ENCODE data around the gene STEAP1. TPM values are rescaled to one million over a fixed set of nuclear protein-coding genes. Genes with fewer than 3 reads are reported as not detected.
A peak's percentile ranks its signal among the peaks of the same experiment; 100 is the strongest.
"Not testable (repeated sequence)": the region's sequence is repeated elsewhere in the genome, so short reads cannot be mapped to it uniquely, and the experiment has no call there.

Gene STEAP1
- total RNA-seq, 1 experiment from 2014 or later: 21.2 TPM

- Histone ChIP-seq H3K9me3 (ENCODE audit: low read length) (no peaks in the 10 kb centered on the region), H3F3A (ENCODE audit: low read length, unreplicated experiment) (no peaks in the 10 kb centered on the region), H3K4me1 (ENCODE audit: insufficient read depth, low read length) (peaks cover 34% of the 10 kb centered on the region), H3K27me3 (ENCODE audit: low read length) (no peaks in the 10 kb centered on the region), H4K20me1 (ENCODE audit: low read length) (no peaks in the 10 kb centered on the region), H2AFZ (ENCODE audit: low read length) (peak overlapping the region; percentile 93; the same call in 1 of the 2 replicates), H3K36me3 (ENCODE audit: low read depth, low read length) (no peaks in the 10 kb centered on the region), H3K9me2 (replicated peaks; ENCODE audit: low read length) (no peaks in the 10 kb centered on the region), H3K27ac (ENCODE audit: low read length) (no peak overlapping the region), H3K79me2 (ENCODE audit: low read length) (peaks cover 16% of the 10 kb centered on the region; the same call in 1 of the 2 replicates), H3K4me2 (ENCODE audit: low read length) (peak overlapping the region; percentile 94), H3K4me3 (ENCODE audit: low read length) (peak overlapping the region; percentile 86), H3K9ac (ENCODE audit: low read length) (peak overlapping the region; percentile 76)
- no TSS peak for BruUV-seq (replicated peaks)
- CTCF ChIA-PET: no interaction called here
- intact Hi-C loops (cut with micrococcal nuclease): no loop called here
- ATAC-seq (no peak), DNase-seq (no peak)
- TF ChIP-seq EZH2 (IDR thresholded peaks at IDR 0.05; ENCODE audit: low read length, unreplicated experiment): no peak
- POLR2A ChIA-PET (ENCODE audit: unreplicated experiment): no interaction called here
Observed at GRCh38 chr7:90155206-90155605, 937 bp downstream of the STEAP1 start.

GRCh38 chr7:90157331-90157730 lies 3.1 kb downstream of the STEAP1 start:
- H3F3A ChIP-seq (ENCODE audit: low read length, unreplicated experiment); H4K20me1 ChIP-seq (ENCODE audit: low read length); H2AFZ ChIP-seq (ENCODE audit: low read length); CTCF ChIA-PET; POLR2A ChIA-PET (ENCODE audit: unreplicated experiment); H3K27me3 ChIP-seq (ENCODE audit: low read length); H3K9me2 ChIP-seq (replicated peaks; ENCODE audit: low read length); BruUV-seq (replicated peaks); H3K36me3 ChIP-seq (ENCODE audit: low read depth, low read length); H3K9me3 ChIP-seq (ENCODE audit: low read length): not testable (repeated sequence)
- ATAC-seq: peak; percentile 23
- Histone ChIP-seq H3K4me3 (ENCODE audit: low read length) (peak overlapping the region; percentile 49), H3K4me1 (ENCODE audit: insufficient read depth, low read length) (peaks cover 34% of the 10 kb centered on the region), H3K79me2 (ENCODE audit: low read length) (peaks cover 16% of the 10 kb centered on the region; the same call in 1 of the 2 replicates), H3K27ac (ENCODE audit: low read length) (peak overlapping the region; percentile 89), H3K4me2 (ENCODE audit: low read length) (peak overlapping the region; percentile 80), H3K9ac (ENCODE audit: low read length) (peak overlapping the region; percentile 13; the same call in 1 of the 2 replicates)
- DNase-seq: peak; percentile 68
- intact Hi-C loops (cut with micrococcal nuclease): loop anchor here (1.0 kb wide), 1 partner anchor 22 kb away; no protein-coding TSS in a partner anchor

GRCh38 chr7:90157761-90158350 lies 3.6 kb downstream of the STEAP1 start:
- Histone ChIP-seq H3K9ac (ENCODE audit: low read length) (peak overlapping the region; percentile 13; the same call in 1 of the 2 replicates), H3K4me1 (ENCODE audit: insufficient read depth, low read length) (peaks cover 34% of the 10 kb centered on the region), H3K4me2 (ENCODE audit: low read length) (peak overlapping the region; percentile 80), H3K4me3 (ENCODE audit: low read length) (peak overlapping the region; percentile 49), H3K79me2 (ENCODE audit: low read length) (peaks cover 16% of the 10 kb centered on the region; the same call in 1 of the 2 replicates), H3K27ac (ENCODE audit: low read length) (peak overlapping the region; percentile 89)
- H3K27me3 ChIP-seq (ENCODE audit: low read length); CTCF ChIA-PET; H3K36me3 ChIP-seq (ENCODE audit: low read depth, low read length); H4K20me1 ChIP-seq (ENCODE audit: low read length); H3K9me3 ChIP-seq (ENCODE audit: low read length); BruUV-seq (replicated peaks); H3K9me2 ChIP-seq (replicated peaks; ENCODE audit: low read length); H3F3A ChIP-seq (ENCODE audit: low read length, unreplicated experiment); H2AFZ ChIP-seq (ENCODE audit: low read length); POLR2A ChIA-PET (ENCODE audit: unreplicated experiment): not testable (repeated sequence)
- peak; percentile 59 for ATAC-seq
- intact Hi-C loops (cut with micrococcal nuclease): loop anchor here (1.0 kb wide), 1 partner anchor 21 kb away; no protein-coding TSS in a partner anchor
- DNase-seq: peak; percentile 84

GRCh38 chr7:90163534-90163933 lies 9.3 kb downstream of the STEAP1 start:
- Histone ChIP-seq H3K27me3 (ENCODE audit: low read length) (no peaks in the 10 kb centered on the region), H3K4me2 (ENCODE audit: low read length) (no peak overlapping the region), H3K4me3 (ENCODE audit: low read length) (no peak overlapping the region), H4K20me1 (ENCODE audit: low read length) (no peaks in the 10 kb centered on the region), H3K36me3 (ENCODE audit: low read depth, low read length) (no peaks in the 10 kb centered on the region), H3K9me3 (ENCODE audit: low read length) (no peaks in the 10 kb centered on the region), H2AFZ (ENCODE audit: low read length) (no peak overlapping the region), H3K9ac (ENCODE audit: low read length) (no peak overlapping the region), H3K4me1 (ENCODE audit: insufficient read depth, low read length) (0 out of 2 replicates have a peak, but pooled peaks cover 6% of the 10 kb centered on the region), H3K9me2 (replicated peaks; ENCODE audit: low read length) (no peaks in the 10 kb centered on the region), H3K27ac (ENCODE audit: low read length) (no peak overlapping the region), H3F3A (ENCODE audit: low read length, unreplicated experiment) (no peaks in the 10 kb centered on the region), H3K79me2 (ENCODE audit: low read length) (0 out of 2 replicates have a peak, but pooled peaks cover 4% of the 10 kb centered on the region)
- intact Hi-C loops (cut with micrococcal nuclease): no loop called here
- no peak for ATAC-seq
- TF ChIP-seq EZH2 (IDR thresholded peaks at IDR 0.05; ENCODE audit: low read length, unreplicated experiment): no peak
- no peak for TF ChIP-seq EZH2phosphoT487 (IDR thresholded peaks at IDR 0.05; ENCODE audit: borderline replicate concordance, low read length)
- TF ChIP-seq CTCF (conservative IDR thresholded peaks at IDR 0.05; ENCODE audit: low read depth, low read length): no peak
- CTCF ChIA-PET: interaction anchor here (0.6 kb wide), 1 partner anchor 48 kb away, joined by 3 read pairs; the partner anchor contains the start of gene STEAP2
- no peak for DNase-seq
- no TSS peak for BruUV-seq (replicated peaks)
- POLR2A ChIA-PET (ENCODE audit: unreplicated experiment): no interaction called here

Data from PC-3 (cell line).